Stimulated activated CD8-positive, alpha-beta memory T cell treated with anti-CD3 and anti-CD28 coated beads, Interleukin-12 subunit alpha, Interleukin-12 subunit beta, amount 100 ng/mL, for 24 hours (primary cell): ENCODE results near the gene ZNF764.
A peak's percentile ranks its signal among the peaks of the same experiment; 100 is the strongest.
"Not testable (repeated sequence)": the region's sequence is repeated elsewhere in the genome, so short reads cannot be mapped to it uniquely, and the experiment has no call there.

Experiments used
- DNase-seq: peaks from one replicate; pipeline ENCODE4 v3.0.0-alpha.2; 2020; ENCODE audit errors: extremely low read depth

The ZNF764 gene

GRCh38 chr16:30557957-30558788 lies at the start of gene ZNF764:
TSS of gene ZNF764 (minus strand) at chr16:30558374. CDS start at chr16:30558182, 192 bp downstream.
- DNase-seq: peak; percentile 95

GRCh38 chr16:30606004-30606403 lies 47.8 kb upstream of the ZNF764 start:
- DNase-seq: no peak

- DNase-seq: no peak
These were observed 47.0 kb upstream of the ZNF764 start for GRCh38 chr16:30605158-30605557.

GRCh38 chr16:30604316-30604947 lies 46.3 kb upstream of the ZNF764 start:
- DNase-seq: no peak

- DNase-seq: no peak
These were observed 45.8 kb upstream of the ZNF764 start for GRCh38 chr16:30603945-30604315.

- no peak for DNase-seq
These were observed 44.6 kb upstream of the ZNF764 start for GRCh38 chr16:30602616-30603277.

- DNase-seq: no peak
These were observed 43.8 kb upstream of the ZNF764 start for GRCh38 chr16:30601966-30602365.

- DNase-seq: no peak
These were observed 42.8 kb upstream of the ZNF764 start for GRCh38 chr16:30600929-30601328.

- no peak for DNase-seq
These were observed 42.0 kb upstream of the ZNF764 start for GRCh38 chr16:30600215-30600614.

GRCh38 chr16:30592871-30593270 lies 34.7 kb upstream of the ZNF764 start:
- no peak for DNase-seq

- DNase-seq: not testable (repeated sequence)
These were observed 32.7 kb upstream of the ZNF764 start for GRCh38 chr16:30590869-30591268.

GRCh38 chr16:30589582-30589981 lies 31.4 kb upstream of the ZNF764 start:
- DNase-seq: not testable (repeated sequence)

- DNase-seq: no peak
These were observed 30.5 kb upstream of the ZNF764 start for GRCh38 chr16:30588651-30589050.

- peak; percentile 70 for DNase-seq
These were observed 27.4 kb upstream of the ZNF764 start, which contains the start of gene ZNF785 for GRCh38 chr16:30585400-30586191. TSS of gene ZNF785 (minus strand) at chr16:30585697. CDS start at chr16:30585611, 86 bp downstream.

GRCh38 chr16:30585022-30585399 lies 26.8 kb upstream of the ZNF764 start:
- DNase-seq: no peak

- DNase-seq: no peak
These were observed 24.6 kb upstream of the ZNF764 start for GRCh38 chr16:30582611-30583340.

GRCh38 chr16:30581457-30581856 lies 23.3 kb upstream of the ZNF764 start:
- DNase-seq: no peak

- DNase-seq: no peak
These were observed 16.5 kb upstream of the ZNF764 start for GRCh38 chr16:30574678-30575077.

- peak; percentile 81 for DNase-seq
These were observed 13.5 kb upstream of the ZNF764 start, which contains the start of gene ZNF688 for GRCh38 chr16:30571445-30572322. TSS of gene ZNF688 (minus strand) at chr16:30571714. CDS start at chr16:30571629, 85 bp downstream.
